ENCODE results near the gene NOTCH1.

The NOTCH1 gene

DNA sequence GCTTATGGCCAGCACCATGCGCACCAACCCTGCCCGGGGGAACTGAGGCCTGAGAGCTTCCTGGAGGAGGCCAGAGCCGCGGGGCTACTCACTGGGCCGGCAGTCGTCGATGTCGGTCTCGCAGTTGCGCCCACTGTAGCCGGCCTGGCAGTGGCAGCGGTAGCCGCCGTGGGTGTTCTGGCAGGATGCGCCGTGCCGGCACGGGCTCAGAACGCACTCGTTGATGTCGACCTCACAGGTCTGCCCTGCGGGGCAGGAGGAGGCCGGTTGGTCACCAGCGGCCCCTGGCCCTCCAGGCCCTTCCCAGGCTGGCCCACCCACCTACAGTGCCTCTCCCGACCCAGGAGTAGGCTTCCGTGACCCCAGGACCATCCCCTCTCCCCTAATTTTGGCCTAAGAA, 35.3 kb downstream of the NOTCH1 start:
- Histone ChIP-seq H3K4me3 (ENCODE audit: low read length) (no peak overlapping the region), H4K20me1 (ENCODE audit: insufficient read depth, low read length) (peaks cover 3% of the 10 kb centered on the region; the same call in 1 of the 2 replicates), H2AFZ (ENCODE audit: low read depth, low read length) (no peak overlapping the region), H3K4me1 (ENCODE audit: low read length) (no peaks in the 10 kb centered on the region), H3K36me3 (replicated peaks; ENCODE audit: low read depth, low read length) (peaks cover 47% of the 10 kb centered on the region), H3K4me2 (ENCODE audit: low read length) (no peak overlapping the region), H3K27me3 (ENCODE audit: low read depth, low read length) (no peaks in the 10 kb centered on the region), H3K9me3 (ENCODE audit: insufficient read depth, low read length) (no peaks in the 10 kb centered on the region), H3K79me2 (ENCODE audit: low read length) (no peaks in the 10 kb centered on the region), H3K9ac (ENCODE audit: low read length) (no peak overlapping the region), H3K27ac (ENCODE audit: low read length) (no peak overlapping the region)
- TF ChIP-seq EZH2phosphoT487 (IDR thresholded peaks at IDR 0.05; ENCODE audit: low read depth) = no peak
- TF ChIP-seq, protein P1, sequence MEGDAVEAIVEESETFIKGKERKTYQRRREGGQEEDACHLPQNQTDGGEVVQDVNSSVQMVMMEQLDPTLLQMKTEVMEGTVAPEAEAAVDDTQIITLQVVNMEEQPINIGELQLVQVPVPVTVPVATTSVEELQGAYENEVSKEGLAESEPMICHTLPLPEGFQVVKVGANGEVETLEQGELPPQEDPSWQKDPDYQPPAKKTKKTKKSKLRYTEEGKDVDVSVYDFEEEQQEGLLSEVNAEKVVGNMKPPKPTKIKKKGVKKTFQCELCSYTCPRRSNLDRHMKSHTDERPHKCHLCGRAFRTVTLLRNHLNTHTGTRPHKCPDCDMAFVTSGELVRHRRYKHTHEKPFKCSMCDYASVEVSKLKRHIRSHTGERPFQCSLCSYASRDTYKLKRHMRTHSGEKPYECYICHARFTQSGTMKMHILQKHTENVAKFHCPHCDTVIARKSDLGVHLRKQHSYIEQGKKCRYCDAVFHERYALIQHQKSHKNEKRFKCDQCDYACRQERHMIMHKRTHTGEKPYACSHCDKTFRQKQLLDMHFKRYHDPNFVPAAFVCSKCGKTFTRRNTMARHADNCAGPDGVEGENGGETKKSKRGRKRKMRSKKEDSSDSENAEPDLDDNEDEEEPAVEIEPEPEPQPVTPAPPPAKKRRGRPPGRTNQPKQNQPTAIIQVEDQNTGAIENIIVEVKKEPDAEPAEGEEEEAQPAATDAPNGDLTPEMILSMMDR (IDR thresholded peaks at IDR 0.05; ENCODE audit: low read depth, low read length) = no peak

DNA sequence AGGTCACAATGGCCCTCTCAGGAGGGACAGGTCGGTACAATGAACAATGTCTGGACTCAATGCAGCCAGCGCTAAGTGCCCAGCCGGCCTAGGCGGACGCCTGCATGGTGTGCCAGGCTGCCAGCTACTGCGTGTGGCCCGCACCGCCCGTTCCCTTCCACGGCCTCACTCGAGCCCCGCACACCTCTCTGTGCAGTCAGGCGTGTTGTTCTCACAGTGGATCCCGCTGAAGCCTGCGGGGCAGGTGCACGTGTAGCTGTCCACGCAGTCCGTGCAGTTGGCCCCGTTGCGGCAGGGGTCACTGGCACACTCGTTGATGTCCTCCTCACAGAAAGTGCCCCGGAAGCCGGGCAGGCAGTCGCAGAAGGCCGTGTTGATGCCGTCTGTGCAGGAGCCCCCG, 36.3 kb downstream of the NOTCH1 start:
- TF ChIP-seq, protein P1 (IDR thresholded peaks at IDR 0.05; ENCODE audit: low read depth, low read length) = no peak
- TF ChIP-seq EZH2phosphoT487 (IDR thresholded peaks at IDR 0.05; ENCODE audit: low read depth) = no peak
- Histone ChIP-seq H3K9me3 (ENCODE audit: insufficient read depth, low read length) (no peaks in the 10 kb centered on the region), H4K20me1 (ENCODE audit: insufficient read depth, low read length) (peaks cover 3% of the 10 kb centered on the region; the same call in 1 of the 2 replicates), H3K36me3 (replicated peaks; ENCODE audit: low read depth, low read length) (peaks cover 49% of the 10 kb centered on the region), H3K4me1 (ENCODE audit: low read length) (no peaks in the 10 kb centered on the region), H2AFZ (ENCODE audit: low read depth, low read length) (no peak overlapping the region), H3K4me2 (ENCODE audit: low read length) (no peak overlapping the region), H3K4me3 (ENCODE audit: low read length) (no peak overlapping the region), H3K9ac (ENCODE audit: low read length) (no peak overlapping the region), H3K27ac (ENCODE audit: low read length) (no peak overlapping the region), H3K27me3 (ENCODE audit: low read depth, low read length) (no peaks in the 10 kb centered on the region), H3K79me2 (ENCODE audit: low read length) (no peaks in the 10 kb centered on the region)

DNA sequence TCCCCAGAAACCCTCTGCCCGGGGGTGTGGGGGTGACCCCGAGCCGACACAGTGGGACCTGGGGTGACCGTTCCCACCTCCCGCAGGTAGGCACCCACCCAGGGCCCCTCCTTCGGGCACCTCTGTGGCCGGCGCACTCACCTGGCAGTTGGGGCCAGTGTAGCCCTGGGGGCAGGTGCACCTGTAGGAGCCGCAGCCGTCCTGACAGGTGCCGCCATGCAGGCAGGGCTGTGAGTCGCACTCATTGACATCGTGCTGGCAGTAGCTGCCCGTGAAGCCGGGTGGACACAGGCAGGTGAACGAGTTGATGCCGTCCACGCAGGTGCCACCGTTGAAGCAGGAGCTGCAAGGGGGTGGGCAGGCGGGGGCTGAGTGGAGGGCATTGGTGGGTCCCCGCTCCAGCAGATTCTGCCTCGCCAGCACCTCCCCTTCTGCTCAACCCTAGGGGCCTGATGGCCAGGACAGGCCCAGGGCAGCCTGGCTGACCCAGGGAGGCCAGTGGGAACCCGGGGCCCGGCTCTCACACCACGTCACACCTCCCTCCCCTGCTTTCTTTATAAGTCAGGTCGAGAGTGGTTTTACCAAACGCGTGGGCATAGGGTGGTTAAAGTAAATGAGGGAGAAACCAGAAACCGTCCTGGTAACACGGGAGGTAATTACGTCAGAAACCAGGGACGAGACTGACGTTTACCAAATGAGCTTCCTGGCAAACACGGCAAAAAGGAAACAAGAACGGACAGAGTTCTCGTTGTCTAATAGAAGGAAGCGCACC, 36.9 kb downstream of the NOTCH1 start:
- Histone ChIP-seq H4K20me1 (ENCODE audit: insufficient read depth, low read length) (peaks cover 3% of the 10 kb centered on the region; the same call in 1 of the 2 replicates), H3K4me3 (ENCODE audit: low read length) (no peak overlapping the region), H3K27ac (ENCODE audit: low read length) (no peak overlapping the region), H3K4me2 (ENCODE audit: low read length) (no peak overlapping the region), H3K27me3 (ENCODE audit: low read depth, low read length) (no peaks in the 10 kb centered on the region), H2AFZ (ENCODE audit: low read depth, low read length) (no peak overlapping the region), H3K79me2 (ENCODE audit: low read length) (no peaks in the 10 kb centered on the region), H3K4me1 (ENCODE audit: low read length) (no peaks in the 10 kb centered on the region), H3K9ac (ENCODE audit: low read length) (no peak overlapping the region), H3K36me3 (replicated peaks; ENCODE audit: low read depth, low read length) (peaks cover 49% of the 10 kb centered on the region), H3K9me3 (ENCODE audit: insufficient read depth, low read length) (no peaks in the 10 kb centered on the region)
- TF ChIP-seq EZH2phosphoT487 (IDR thresholded peaks at IDR 0.05; ENCODE audit: low read depth) = no peak
- TF ChIP-seq, protein P1 (IDR thresholded peaks at IDR 0.05; ENCODE audit: low read depth, low read length) = no peak

DNA sequence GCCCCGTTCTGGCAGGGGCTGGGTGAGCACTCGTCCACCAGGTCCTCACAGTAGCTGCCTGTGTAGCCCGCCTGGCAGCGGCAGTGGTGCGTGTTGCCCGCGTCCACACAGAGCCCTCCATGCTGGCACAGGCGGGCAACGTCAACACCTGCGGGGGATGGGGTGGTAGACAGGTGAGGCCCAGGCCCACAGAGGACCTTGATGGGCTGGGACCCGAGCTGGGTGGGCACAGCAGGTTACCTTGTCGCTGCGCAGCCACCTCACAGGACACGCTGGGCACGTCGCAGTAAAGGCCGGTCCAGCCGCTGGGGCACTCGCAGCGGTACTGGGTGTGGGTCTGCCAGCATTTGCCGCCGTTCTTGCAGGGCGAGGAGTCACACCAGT, 37.9 kb downstream of the NOTCH1 start:
- no peak for TF ChIP-seq EZH2phosphoT487 (IDR thresholded peaks at IDR 0.05; ENCODE audit: low read depth)
- TF ChIP-seq, protein P1 (IDR thresholded peaks at IDR 0.05; ENCODE audit: low read depth, low read length) = no peak
- no peaks in the 10 kb centered on the region for H3K27me3 ChIP-seq (ENCODE audit: low read depth, low read length)
- no peaks in the 10 kb centered on the region for H3K4me1 ChIP-seq (ENCODE audit: low read length)
- H4K20me1 ChIP-seq (ENCODE audit: insufficient read depth, low read length) = no peaks in the 10 kb centered on the region
- no peak overlapping the region for H3K27ac ChIP-seq (ENCODE audit: low read length)
- H2AFZ ChIP-seq (ENCODE audit: low read depth, low read length) = no peak overlapping the region
- H3K79me2 ChIP-seq (ENCODE audit: low read length) = no peaks in the 10 kb centered on the region
- peaks cover 52% of the 10 kb centered on the region for H3K36me3 ChIP-seq (replicated peaks; ENCODE audit: low read depth, low read length)
- no peak overlapping the region for H3K4me2 ChIP-seq (ENCODE audit: low read length)
- no peaks in the 10 kb centered on the region for H3K9me3 ChIP-seq (ENCODE audit: insufficient read depth, low read length)
- H3K9ac ChIP-seq (ENCODE audit: low read length) = no peak overlapping the region
- no peak overlapping the region for H3K4me3 ChIP-seq (ENCODE audit: low read length)
